Kidney epithelial cell (primary cell): ENCODE results near the gene PRPF19. TPM values are rescaled to one million over a fixed set of nuclear protein-coding genes. Genes with fewer than 3 reads are reported as not detected.

Experiments used
- DNase-seq: peaks from one replicate; pipeline ENCODE4 v3.0.0-alpha.2; 2010; ENCODE audit warnings: low read depth
- H3K27me3 ChIP-seq: 2 replicates; pipeline ENCODE4 v1.6.0; 2011; ENCODE audit warnings: low read length; ENCODE audit not compliant: control insufficient read depth, insufficient read depth
- H3K36me3 ChIP-seq: 2 replicates; pipeline ENCODE4 v1.5.1; 2011; ENCODE audit warnings: low read length; ENCODE audit not compliant: control insufficient read depth, insufficient read depth
- H3K4me3 ChIP-seq: 2 replicates; pipeline ENCODE4 v1.5.1; 2011; ENCODE audit warnings: low read depth, mild to moderate bottlenecking, control low read depth, low read length
- CTCF ChIP-seq: IDR thresholded peaks from 2 replicates; pipeline ENCODE4 v1.5.1; 2011; ENCODE audit warnings: mild to moderate bottlenecking, moderate library complexity, low read length, control low read depth, inconsistent platforms; ENCODE audit not compliant: insufficient read depth, poor library complexity, severe bottlenecking
- total RNA-seq: library from RNA; depleted of rRNA; stranded (reverse); fragments of >200 nt; gene quantifications from 2 replicates; pipeline ENCODE4 v1.2.3, GENCODE V29; 2015

The PRPF19 gene
- total RNA-seq, 1 donor from 2014 or later: 98.8 TPM

- DNase-seq: no peak
- Histone ChIP-seq H3K36me3 (no peaks in the 10 kb centered on the region), H3K27me3 (peaks cover 17% of the 10 kb centered on the region), H3K4me3 (no peak overlapping the region)
- no peak for TF ChIP-seq CTCF
Measured at GRCh38 chr11:60946601-60947264, 40.3 kb upstream of the PRPF19 start.

GRCh38 chr11:60945295-60945667, 38.9 kb upstream of the PRPF19 start:
- H3K36me3 ChIP-seq: no peaks in the 10 kb centered on the region
- no peak overlapping the region for H3K4me3 ChIP-seq
- DNase-seq: no peak
- peaks cover 4% of the 10 kb centered on the region for H3K27me3 ChIP-seq
- no peak for TF ChIP-seq CTCF

- no peaks in the 10 kb centered on the region for H3K27me3 ChIP-seq
- TF ChIP-seq CTCF: peak; percentile 37
- H3K4me3 ChIP-seq: no peak overlapping the region
- no peaks in the 10 kb centered on the region for H3K36me3 ChIP-seq
- DNase-seq: no peak
Measured at GRCh38 chr11:60944490-60945294, 38.3 kb upstream of the PRPF19 start.

- H3K4me3 ChIP-seq: no peak overlapping the region
- no peaks in the 10 kb centered on the region for H3K27me3 ChIP-seq
- TF ChIP-seq CTCF: no peak
- no peaks in the 10 kb centered on the region for H3K36me3 ChIP-seq
- no peak for DNase-seq
Measured at GRCh38 chr11:60942970-60943565, 36.7 kb upstream of the PRPF19 start.

- no peaks in the 10 kb centered on the region for H3K27me3 ChIP-seq
- H3K4me3 ChIP-seq: no peak overlapping the region
- H3K36me3 ChIP-seq: no peaks in the 10 kb centered on the region
- no peak for DNase-seq
- TF ChIP-seq CTCF: no peak
Measured at GRCh38 chr11:60942219-60942618, 35.8 kb upstream of the PRPF19 start.
